Measurements from ENCODE around the gene CKS1B. TPM values are rescaled to one million over a fixed set of nuclear protein-coding genes. Genes with fewer than 3 reads are reported as not detected.

The CKS1B gene
- total RNA-seq, 1 donor, result 23.2 TPM

GRCh38 chr1:155017946-155018316 is 43.5 kb downstream of the CKS1B start:
- no peaks in the 10 kb centered on the region for H3K27me3 ChIP-seq (ENCODE audit: insufficient read depth, low read length)
- peak overlapping the region; percentile 56 for H3K4me2 ChIP-seq (ENCODE audit: insufficient read depth, low read length)
- H3K4me3 ChIP-seq (ENCODE audit: insufficient read depth, low read length), result peak overlapping the region; percentile 59
- no peak overlapping the region for H3K27ac ChIP-seq (ENCODE audit: low read depth, low read length)
- H3K4me1 ChIP-seq (ENCODE audit: insufficient read depth, low read length), result peaks cover 15% of the 10 kb centered on the region
- no peaks in the 10 kb centered on the region for H3K9me3 ChIP-seq (ENCODE audit: low read depth, low read length)
- no peak for TF ChIP-seq CTCF (IDR thresholded peaks at IDR 0.05; ENCODE audit: extremely low read depth, low read depth, low read length)
- peaks cover 5% of the 10 kb centered on the region for H3K79me2 ChIP-seq (ENCODE audit: insufficient read depth, low read length)
- H3K36me3 ChIP-seq (ENCODE audit: insufficient read depth, low read length), result peaks cover 15% of the 10 kb centered on the region
- DNase-seq (ENCODE audit: insufficient read length, low spot score, missing footprints), result no peak
- peaks cover 15% of the 10 kb centered on the region for H4K20me1 ChIP-seq (ENCODE audit: insufficient read depth, low read length)
- H2AFZ ChIP-seq (ENCODE audit: low read length), result no peak overlapping the region

- Histone ChIP-seq H3K79me2 (ENCODE audit: insufficient read depth, low read length) (no peaks in the 10 kb centered on the region), H3K27ac (ENCODE audit: low read depth, low read length) (no peak overlapping the region), H3K4me1 (ENCODE audit: insufficient read depth, low read length) (peaks cover 15% of the 10 kb centered on the region), H3K4me2 (ENCODE audit: insufficient read depth, low read length) (no peak overlapping the region), H3K4me3 (ENCODE audit: insufficient read depth, low read length) (no peak overlapping the region), H3K27me3 (ENCODE audit: insufficient read depth, low read length) (no peaks in the 10 kb centered on the region), H3K36me3 (ENCODE audit: insufficient read depth, low read length) (peaks cover 15% of the 10 kb centered on the region), H3K9me3 (ENCODE audit: low read depth, low read length) (no peaks in the 10 kb centered on the region), H4K20me1 (ENCODE audit: insufficient read depth, low read length) (peaks cover 14% of the 10 kb centered on the region), H2AFZ (ENCODE audit: low read length) (no peak overlapping the region)
- peak; percentile 93 for DNase-seq (ENCODE audit: insufficient read length, low spot score, missing footprints)
- no peak for TF ChIP-seq CTCF (IDR thresholded peaks at IDR 0.05; ENCODE audit: extremely low read depth, low read depth, low read length)
Measured at GRCh38 chr1:155018617-155019348, 44.3 kb downstream of the CKS1B start.

DNA sequence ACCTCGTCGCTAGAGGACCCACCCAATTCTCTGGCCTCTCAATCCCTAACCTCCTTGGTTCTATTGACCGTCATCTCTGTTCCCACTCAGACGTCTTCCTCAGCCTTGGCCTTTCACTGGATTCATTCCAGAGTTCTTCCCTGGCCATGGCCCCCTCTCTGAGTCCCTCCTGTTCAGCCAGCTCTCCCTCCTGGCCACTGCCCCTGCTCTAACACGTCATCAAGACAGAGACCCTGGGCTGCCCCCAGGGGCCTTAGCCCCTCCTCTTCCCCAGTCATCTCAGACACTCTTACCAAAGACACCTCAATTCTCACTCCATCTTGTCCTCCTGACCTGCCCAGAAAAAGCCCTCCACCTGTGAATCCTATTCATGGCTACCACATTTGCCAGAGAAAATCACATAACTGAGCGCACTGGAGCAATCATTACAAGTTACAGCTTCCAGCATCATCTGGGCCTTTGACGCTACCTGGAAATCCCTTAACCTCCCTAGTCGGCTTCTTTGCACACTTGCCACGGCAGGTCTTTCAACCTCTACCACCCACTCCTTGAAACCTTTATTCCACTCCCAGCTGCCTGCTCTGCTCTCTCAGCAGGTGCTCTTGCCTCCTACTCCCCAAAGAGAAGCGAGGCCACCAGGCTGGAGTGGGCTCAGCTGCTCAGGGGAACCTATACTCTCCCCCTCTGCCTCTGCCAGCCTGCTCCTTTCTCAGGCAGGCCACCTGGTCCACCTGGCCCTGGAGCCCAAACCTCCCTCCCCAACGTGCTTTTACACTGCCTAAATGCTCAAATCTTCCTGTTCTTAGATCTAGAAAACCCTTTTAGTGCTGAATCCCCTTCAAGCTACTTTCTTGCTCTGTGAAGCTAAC is 45.1 kb downstream of the CKS1B start:
- Histone ChIP-seq H4K20me1 (ENCODE audit: insufficient read depth, low read length) (peaks cover 7% of the 10 kb centered on the region), H3K27ac (ENCODE audit: low read depth, low read length) (no peak overlapping the region), H3K4me3 (ENCODE audit: insufficient read depth, low read length) (no peak overlapping the region), H3K9me3 (ENCODE audit: low read depth, low read length) (no peaks in the 10 kb centered on the region), H3K4me1 (ENCODE audit: insufficient read depth, low read length) (peaks cover 15% of the 10 kb centered on the region), H3K4me2 (ENCODE audit: insufficient read depth, low read length) (no peak overlapping the region), H2AFZ (ENCODE audit: low read length) (no peak overlapping the region), H3K27me3 (ENCODE audit: insufficient read depth, low read length) (no peaks in the 10 kb centered on the region), H3K79me2 (ENCODE audit: insufficient read depth, low read length) (no peaks in the 10 kb centered on the region), H3K36me3 (ENCODE audit: insufficient read depth, low read length) (peaks cover 9% of the 10 kb centered on the region)
- no peak for TF ChIP-seq CTCF (IDR thresholded peaks at IDR 0.05; ENCODE audit: extremely low read depth, low read depth, low read length)
- peak; percentile 17 for DNase-seq (ENCODE audit: insufficient read length, low spot score, missing footprints)
